ENCODE measurements around the gene TASP1. TPM values are rescaled to one million over a fixed set of nuclear protein-coding genes. Genes with fewer than 3 reads are reported as not detected.
"Not testable (repeated sequence)": the region's sequence is repeated elsewhere in the genome, so short reads cannot be mapped to it uniquely, and the experiment has no call there.

TASP1 gene
- polyA plus RNA-seq, 1 donor (not counting 4 experiments of a cell fraction or from before 2014, with no cell fraction given): 17.4 TPM

GRCh38 chr20:13608066-13608465, 30.7 kb downstream of the TASP1 start:
- dilution Hi-C loops (cut with MboI; ENCODE audit: extremely low pct_ligation_motif_present, low sequenced_read_pairs): no loop called here
- TF ChIP-seq EZH2 (IDR thresholded peaks at IDR 0.05; ENCODE audit: low read length) (no peak), CTCF (optimal IDR thresholded peaks at IDR 0.05 in 1 of 3, IDR thresholded peaks at IDR 0.05 in 1 of 3, conservative IDR thresholded peaks at IDR 0.05 in 1 of 3; ENCODE audit: extremely low read depth in 1 of 3, insufficient read depth in 2 of 3, low read length in 3 of 3) (no peak)
- Histone ChIP-seq H3K9me1 (ENCODE audit: control insufficient read depth, extremely low read depth, insufficient read depth, low read length) (no peaks in the 10 kb centered on the region), H3K4me1 (ENCODE audit: control insufficient read depth, extremely low read depth, insufficient read depth, low read length) (no peaks in the 10 kb centered on the region), H3K79me2 (ENCODE audit: control insufficient read depth, insufficient read depth, low read length) (no peaks in the 10 kb centered on the region), H3K9me3 (ENCODE audit: control insufficient read depth, low read depth, low read length) (no peaks in the 10 kb centered on the region), H3K4me3 (ENCODE audit: control insufficient read depth in 2 of 3, extremely low read depth in 1 of 3, insufficient read depth in 2 of 3, low read depth in 1 of 3, low read length in 3 of 3) (no peak overlapping the region), H4K20me1 (ENCODE audit: control insufficient read depth, extremely low read depth, insufficient read depth, low read length) (no peaks in the 10 kb centered on the region), H2AFZ (ENCODE audit: control insufficient read depth, low read length) (no peak overlapping the region), H3K9ac (ENCODE audit: control insufficient read depth, extremely low read depth, insufficient read depth, low read length) (no peak overlapping the region), H3K36me3 (ENCODE audit: control insufficient read depth in 2 of 2, extremely low read depth in 1 of 2, insufficient read depth in 2 of 2, low read length in 2 of 2) (peaks cover 0 to 3% of the 10 kb centered on the region in 2 experiments), H3K27ac (ENCODE audit: control insufficient read depth, insufficient read depth, low read length) (no peak overlapping the region), H3K27me3 (ENCODE audit: control insufficient read depth, extremely low read depth, insufficient read depth, low read length) (no peaks in the 10 kb centered on the region), H3K4me2 (ENCODE audit: control insufficient read depth, extremely low read depth, insufficient read depth, low read depth, low read length) (no peak overlapping the region)
- FAIRE-seq (no peak), DNase-seq (ENCODE audit: low read depth, low spot score) (no peak)

DNA sequence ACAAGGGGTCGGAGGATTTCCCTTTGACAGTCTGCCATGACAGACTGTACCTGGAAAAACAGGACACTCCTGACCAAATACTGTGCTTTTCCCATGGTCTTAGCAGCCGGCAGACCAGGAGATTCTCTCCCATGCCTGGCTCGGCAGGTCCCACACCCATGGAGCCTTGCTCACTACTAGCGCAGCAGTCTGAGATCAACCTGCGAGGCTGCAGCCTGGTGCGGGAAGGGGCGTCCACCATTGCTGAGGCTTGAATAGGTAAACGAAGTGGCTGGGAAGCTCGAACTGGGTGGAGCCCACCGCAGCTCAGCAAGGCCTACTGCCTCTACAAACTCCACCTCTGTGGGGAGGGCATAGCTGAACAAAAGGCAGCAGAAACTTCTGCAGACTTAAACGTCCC, 45.3 kb downstream of the TASP1 start:
- H3K4me3 ChIP-seq (ENCODE audit: control insufficient read depth in 2 of 3, extremely low read depth in 1 of 3, insufficient read depth in 2 of 3, low read depth in 1 of 3, low read length in 3 of 3); H3K9me3 ChIP-seq (ENCODE audit: control insufficient read depth, low read depth, low read length); H3K36me3 ChIP-seq (ENCODE audit: control insufficient read depth in 2 of 2, extremely low read depth in 1 of 2, insufficient read depth in 2 of 2, low read length in 2 of 2); H2AFZ ChIP-seq (ENCODE audit: control insufficient read depth, low read length); H3K9ac ChIP-seq (ENCODE audit: control insufficient read depth, extremely low read depth, insufficient read depth, low read length); H3K4me2 ChIP-seq (ENCODE audit: control insufficient read depth, extremely low read depth, insufficient read depth, low read depth, low read length); H4K20me1 ChIP-seq (ENCODE audit: control insufficient read depth, extremely low read depth, insufficient read depth, low read length); H3K9me1 ChIP-seq (ENCODE audit: control insufficient read depth, extremely low read depth, insufficient read depth, low read length); H3K27me3 ChIP-seq (ENCODE audit: control insufficient read depth, extremely low read depth, insufficient read depth, low read length); H3K27ac ChIP-seq (ENCODE audit: control insufficient read depth, insufficient read depth, low read length); FAIRE-seq; H3K79me2 ChIP-seq (ENCODE audit: control insufficient read depth, insufficient read depth, low read length); DNase-seq (ENCODE audit: low read depth, low spot score); dilution Hi-C loops (cut with MboI; ENCODE audit: extremely low pct_ligation_motif_present, low sequenced_read_pairs); H3K4me1 ChIP-seq (ENCODE audit: control insufficient read depth, extremely low read depth, insufficient read depth, low read length): not testable (repeated sequence)

- Histone ChIP-seq H3K36me3 (ENCODE audit: control insufficient read depth in 2 of 2, extremely low read depth in 1 of 2, insufficient read depth in 2 of 2, low read length in 2 of 2) (peaks cover 0 to 1% of the 10 kb centered on the region in 2 experiments), H3K4me2 (ENCODE audit: control insufficient read depth, extremely low read depth, insufficient read depth, low read depth, low read length) (no peak overlapping the region)
- dilution Hi-C loops (cut with MboI; ENCODE audit: extremely low pct_ligation_motif_present, low sequenced_read_pairs): no loop called here
Observed at GRCh38 chr20:13588049-13588448, 50.7 kb downstream of the TASP1 start.

More at GRCh38 chr20:13588049-13588448, 50.7 kb downstream of the TASP1 start:
- no peaks in the 10 kb centered on the region for H3K27me3 ChIP-seq (ENCODE audit: control insufficient read depth, extremely low read depth, insufficient read depth, low read length)
- no peak overlapping the region for H2AFZ ChIP-seq (ENCODE audit: control insufficient read depth, low read length)
- TF ChIP-seq EZH2 (IDR thresholded peaks at IDR 0.05; ENCODE audit: low read length) (no peak), CTCF (optimal IDR thresholded peaks at IDR 0.05 in 1 of 3, IDR thresholded peaks at IDR 0.05 in 1 of 3, conservative IDR thresholded peaks at IDR 0.05 in 1 of 3; ENCODE audit: extremely low read depth in 1 of 3, insufficient read depth in 2 of 3, low read length in 3 of 3) (no peak)
- H3K79me2 ChIP-seq (ENCODE audit: control insufficient read depth, insufficient read depth, low read length): peaks cover 4% of the 10 kb centered on the region
- H3K9me3 ChIP-seq (ENCODE audit: control insufficient read depth, low read depth, low read length): no peaks in the 10 kb centered on the region
- FAIRE-seq (no peak), DNase-seq (ENCODE audit: low read depth, low spot score) (no peak)
- no peak overlapping the region for H3K27ac ChIP-seq (ENCODE audit: control insufficient read depth, insufficient read depth, low read length)
- no peak overlapping the region for H3K4me3 ChIP-seq (ENCODE audit: control insufficient read depth in 2 of 3, extremely low read depth in 1 of 3, insufficient read depth in 2 of 3, low read depth in 1 of 3, low read length in 3 of 3)
- no peaks in the 10 kb centered on the region for H3K9me1 ChIP-seq (ENCODE audit: control insufficient read depth, extremely low read depth, insufficient read depth, low read length)
- H4K20me1 ChIP-seq (ENCODE audit: control insufficient read depth, extremely low read depth, insufficient read depth, low read length): no peaks in the 10 kb centered on the region
- H3K4me1 ChIP-seq (ENCODE audit: control insufficient read depth, extremely low read depth, insufficient read depth, low read length): no peaks in the 10 kb centered on the region
- H3K9ac ChIP-seq (ENCODE audit: control insufficient read depth, extremely low read depth, insufficient read depth, low read length): no peak overlapping the region
